GM19240 (cell line): ENCODE data around the gene USH2A.

Experiments
- DNase-seq: peaks from one replicate; pipeline ENCODE4 v3.0.0; 2011; ENCODE audit warnings: low spot score; ENCODE audit not compliant: insufficient read length

The USH2A gene

GRCh38 chr1:215650446-215651149 is 772.6 kb downstream of the USH2A start:
- DNase-seq = no peak

DNA sequence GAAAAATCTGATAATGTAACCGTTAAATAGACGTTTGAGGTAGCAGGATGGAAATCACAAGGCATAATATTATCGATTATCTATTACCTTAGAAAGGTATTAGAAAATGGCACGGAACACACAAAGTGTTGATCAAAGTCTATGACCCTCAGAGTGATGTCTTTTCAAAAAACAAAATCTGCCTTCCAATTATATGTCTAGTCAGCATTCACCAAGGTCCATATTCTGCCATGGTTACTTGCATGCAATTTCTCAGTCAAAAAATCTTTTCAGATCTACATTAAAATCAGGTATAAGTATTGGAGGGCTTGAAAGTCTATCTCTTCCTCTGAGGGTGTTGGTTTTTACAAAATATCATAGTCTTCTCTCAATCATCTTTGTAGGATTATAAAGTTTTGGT is 774.3 kb downstream of the USH2A start:
- DNase-seq = no peak

- DNase-seq = no peak
These were observed 775.5 kb downstream of the USH2A start for GRCh38 chr1:215647738-215648137.

GRCh38 chr1:215645861-215646260 is 777.4 kb downstream of the USH2A start:
- no peak for DNase-seq

- DNase-seq = no peak
These were observed 778.1 kb downstream of the USH2A start for GRCh38 chr1:215645182-215645581.

GRCh38 chr1:215643592-215644321 is 779.5 kb downstream of the USH2A start:
- DNase-seq = no peak

DNA sequence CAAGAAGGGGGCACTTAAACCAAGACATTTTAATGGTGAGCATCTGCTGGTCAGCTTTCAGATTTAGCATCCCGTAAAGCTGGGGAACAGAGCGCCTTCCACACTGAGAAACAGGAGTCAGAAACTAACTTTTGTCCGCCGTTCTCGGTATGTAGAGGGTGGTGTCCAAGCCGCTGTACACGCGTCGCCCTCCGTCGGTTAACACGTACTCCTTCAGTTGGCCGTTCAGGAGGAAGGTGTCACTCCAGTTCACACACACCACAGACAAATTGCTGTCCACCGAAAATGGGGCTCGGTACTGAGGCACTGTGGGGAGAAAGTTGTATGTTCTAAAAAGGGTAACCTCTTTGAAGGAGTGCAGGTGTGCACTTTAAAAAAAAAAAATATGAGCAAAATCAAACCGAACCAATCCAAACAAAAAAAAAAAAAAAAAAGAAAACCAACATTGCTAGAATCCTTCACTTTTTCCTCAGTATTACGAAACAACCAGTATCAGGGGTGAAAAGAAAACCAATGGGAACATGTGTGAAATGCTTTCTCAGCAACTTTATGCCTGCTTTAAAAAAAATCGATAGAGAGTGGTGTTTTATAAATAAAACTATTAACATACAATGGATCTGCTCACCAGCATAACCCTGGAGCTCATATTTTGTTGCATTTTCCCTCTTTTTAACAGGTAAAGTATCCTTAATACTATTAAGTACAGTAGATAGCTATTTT is 782.7 kb downstream of the USH2A start:
- no peak for DNase-seq

- DNase-seq = no peak
These were observed 786.1 kb downstream of the USH2A start for GRCh38 chr1:215637041-215637573.

DNA sequence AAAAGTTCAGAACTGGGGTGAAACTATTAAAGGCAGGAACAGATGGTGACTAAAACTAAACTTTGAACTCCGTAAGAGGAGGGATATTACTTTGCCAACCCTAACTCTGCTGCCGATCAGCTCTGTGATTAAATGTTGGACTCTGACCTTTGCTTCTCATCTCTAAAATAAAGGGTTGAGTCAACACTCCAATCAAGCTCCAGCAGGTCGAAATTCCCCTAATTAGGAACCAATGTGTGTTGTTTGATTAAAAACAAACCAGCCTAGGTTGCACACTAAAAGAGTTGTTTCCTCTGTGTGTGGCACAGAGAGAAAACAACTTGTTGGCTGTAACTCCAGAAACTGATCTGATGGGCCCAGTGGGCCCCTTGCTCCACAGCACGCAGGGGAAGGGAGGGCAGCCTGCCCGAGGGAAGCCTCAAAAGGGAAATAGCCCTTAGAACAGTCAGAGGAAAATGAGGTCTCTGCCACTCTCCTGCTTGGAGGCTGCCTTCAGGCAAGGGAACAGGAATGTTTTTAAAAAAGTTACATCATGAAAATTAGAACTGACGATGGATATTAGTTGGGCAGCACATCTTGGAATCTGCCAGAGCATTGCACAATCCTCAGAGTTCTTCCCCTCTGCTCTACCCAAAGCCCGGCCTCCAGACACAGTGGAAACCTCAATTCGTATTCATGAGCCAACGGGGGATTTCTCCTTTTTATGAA is 786.8 kb downstream of the USH2A start:
- DNase-seq = no peak

- no peak for DNase-seq
These were observed 787.4 kb downstream of the USH2A start for GRCh38 chr1:215635827-215636226.

GRCh38 chr1:215631489-215631888 is 791.8 kb downstream of the USH2A start:
- no peak for DNase-seq

GRCh38 chr1:215631040-215631439 is 792.2 kb downstream of the USH2A start:
- no peak for DNase-seq

GRCh38 chr1:215625949-215626348 is 797.3 kb downstream of the USH2A start:
- no peak for DNase-seq

GRCh38 chr1:215623162-215623561 is 800.1 kb downstream of the USH2A start:
- DNase-seq = no peak

DNA sequence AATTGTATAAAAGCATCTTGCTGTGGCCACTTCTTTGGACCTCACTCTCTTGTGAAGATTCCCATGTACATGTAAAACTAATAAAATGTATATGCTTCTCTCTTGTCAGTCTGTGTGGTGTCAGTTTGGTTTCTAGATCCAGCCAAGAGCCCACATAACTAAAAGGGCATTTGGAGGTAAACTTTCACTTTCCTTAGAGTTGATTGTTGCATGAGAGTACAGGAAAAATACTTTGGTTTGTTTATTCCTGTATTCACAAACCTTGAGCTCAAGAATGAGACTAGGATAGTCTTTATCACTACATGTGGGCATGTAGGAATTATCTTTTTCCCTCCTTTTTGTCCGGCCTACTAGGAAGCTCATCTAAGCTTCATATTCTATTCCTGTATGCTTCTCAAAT is 805.3 kb downstream of the USH2A start:
- DNase-seq = no peak

DNA sequence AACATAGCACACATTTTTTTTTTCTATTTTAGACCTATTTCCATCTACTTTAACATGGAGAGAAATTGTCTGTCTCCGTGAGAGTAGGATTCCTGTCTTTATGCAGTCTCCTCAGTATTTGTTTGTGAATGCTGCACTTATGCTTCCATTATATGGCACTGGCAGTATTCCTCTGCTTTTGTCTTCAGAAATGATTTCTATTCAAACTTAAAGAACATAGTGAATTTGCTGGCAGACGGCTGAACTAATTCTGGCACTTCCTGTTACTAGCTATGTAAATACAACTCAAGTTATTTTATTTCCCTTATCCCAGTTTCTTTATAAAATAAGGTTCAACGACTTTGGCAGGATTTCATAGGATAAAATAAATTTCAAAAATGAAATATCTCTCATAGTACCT is 810.9 kb downstream of the USH2A start:
- no peak for DNase-seq

DNA sequence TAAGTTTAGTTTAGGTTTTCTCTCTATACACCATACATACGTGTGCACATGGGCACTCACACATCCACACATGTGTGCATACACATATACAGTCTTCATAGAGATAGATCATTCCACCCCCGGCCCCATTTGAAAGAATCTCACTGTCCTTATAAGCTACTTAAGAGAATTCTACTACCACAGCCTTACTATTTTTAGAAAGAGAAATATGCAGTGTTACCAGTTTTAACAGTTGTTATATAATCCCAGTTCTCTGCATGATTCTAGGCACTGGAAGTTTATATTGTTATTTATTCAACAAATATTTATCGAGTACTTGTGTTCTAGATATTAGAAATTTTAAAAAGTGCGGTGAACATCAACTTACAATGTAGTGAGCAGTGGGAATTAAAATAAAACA is 814.6 kb downstream of the USH2A start:
- no peak for DNase-seq

DNA sequence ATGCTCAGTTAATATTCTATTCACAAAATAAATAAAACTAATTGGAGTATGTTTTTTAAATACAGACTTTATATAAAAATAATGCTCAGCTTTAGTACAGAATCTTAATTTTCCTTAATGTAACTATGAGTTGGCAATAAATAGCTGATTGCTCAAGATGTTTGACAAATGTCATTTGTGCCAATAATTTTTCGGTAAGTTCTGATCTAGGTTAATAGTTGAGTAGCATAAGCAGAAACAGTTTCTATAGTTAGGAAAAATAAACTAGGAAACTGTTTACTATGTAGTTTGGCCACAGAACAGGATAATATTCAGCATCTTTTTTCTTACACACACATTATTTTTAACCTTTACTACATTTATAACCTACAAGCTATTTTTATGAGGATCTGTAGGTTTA is 815.8 kb downstream of the USH2A start:
- no peak for DNase-seq

DNA sequence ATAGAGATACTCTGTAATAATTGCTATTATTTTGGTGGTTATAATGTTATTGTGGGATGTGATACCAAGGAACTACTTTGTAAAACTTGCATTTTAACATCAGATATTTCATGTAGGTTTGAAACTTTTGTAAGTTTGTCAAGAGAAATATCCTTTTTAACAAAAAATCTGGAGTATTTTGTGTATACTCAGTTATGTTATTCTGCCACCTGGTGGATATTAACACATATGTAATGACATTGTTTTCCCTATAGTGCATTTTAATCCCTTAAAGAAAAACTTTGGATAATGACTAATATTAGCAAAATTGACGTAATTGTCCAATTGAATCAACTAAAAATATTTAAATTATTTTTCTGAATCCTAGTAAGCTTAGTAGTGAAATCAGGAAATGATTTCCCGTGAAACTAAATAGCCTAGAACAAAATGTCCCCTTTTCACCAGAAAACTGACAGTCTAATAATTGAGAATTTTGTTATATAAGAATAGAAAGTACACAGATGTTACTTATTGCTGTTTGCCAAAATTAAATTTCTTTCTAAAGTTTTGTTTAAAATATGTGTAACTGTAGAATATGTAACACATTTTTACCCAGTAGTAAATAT is 816.6 kb downstream of the USH2A start:
- DNase-seq = no peak

DNA sequence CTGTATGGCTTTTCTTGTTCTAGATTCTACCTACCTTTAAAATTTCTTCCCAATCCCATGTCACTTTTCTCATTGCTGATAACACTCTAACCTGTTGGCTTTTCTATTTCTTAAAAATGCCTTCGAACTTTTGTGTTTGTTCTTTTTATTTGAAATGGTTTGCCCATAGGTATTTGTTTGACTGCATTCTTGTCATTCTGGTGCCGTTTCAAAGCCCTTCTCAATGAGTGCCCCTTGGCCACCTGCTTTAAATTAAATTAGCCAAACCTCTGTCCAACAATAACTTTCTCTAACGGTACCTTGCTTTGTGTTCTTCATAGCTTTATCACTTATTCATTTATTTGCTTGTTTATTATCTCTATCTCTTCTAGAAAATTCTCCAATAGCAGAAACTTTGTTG is 817.2 kb downstream of the USH2A start:
- DNase-seq = no peak

DNA sequence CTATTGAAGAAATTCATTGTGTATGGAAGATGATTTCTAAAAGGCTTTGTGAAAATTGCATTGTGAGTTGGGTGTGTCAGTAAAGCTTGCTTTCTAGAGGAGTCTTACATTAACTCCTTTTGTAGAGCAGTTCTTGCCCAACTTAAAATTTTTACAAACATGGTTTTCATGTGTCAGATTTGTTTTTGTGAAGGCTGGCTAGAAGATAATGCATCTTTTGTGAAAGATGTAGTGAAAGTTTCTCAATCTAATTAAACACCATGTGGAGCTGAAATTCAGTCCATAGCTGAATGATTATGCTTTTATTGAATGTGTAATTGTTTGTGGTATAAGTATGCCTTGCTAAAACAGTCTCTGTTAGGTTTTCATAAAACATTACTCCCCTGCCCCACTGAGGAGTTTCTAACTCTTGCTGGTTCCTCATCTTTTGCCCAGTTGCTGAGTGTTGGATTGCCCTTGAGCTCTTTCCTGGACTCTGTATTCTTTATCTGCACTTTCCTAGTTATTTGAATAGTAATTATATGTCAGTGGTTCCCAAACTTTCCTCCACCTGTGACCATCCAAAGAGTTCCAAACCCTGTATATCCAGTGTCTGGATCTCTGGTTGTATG is 818.1 kb downstream of the USH2A start:
- DNase-seq = no peak
